Calu3 (cell line): ENCODE results near the gene NKD1. TPM values are rescaled to one million over a fixed set of nuclear protein-coding genes. Genes with fewer than 3 reads are reported as not detected.

Experiments used
- BruUV-seq: library from RNA; stranded (reverse); fragments of 400-500 nt; replicated peaks from 2 replicates; lab custom pipeline; 2021; lab: Mats Ljungman, UMichigan
- CTCF ChIA-PET: fragments of 300-600 bp; sonication (Branson Sonifier 250); formaldehyde crosslinking; loops from one replicate; lab custom pipeline; 2022; ENCODE audit warnings: antibody characterized with exemption; lab: Charles Lee
- DNase-seq: peaks from one replicate; pipeline ENCODE4 v3.0.0; 2022
- H3K27ac Mint-ChIP-seq: one replicate; pipeline ENCODE4 v1.8.0; 2022; ENCODE audit warnings: mixed read lengths; ENCODE audit not compliant: unreplicated experiment
- H3K27me3 Mint-ChIP-seq: one replicate; pipeline ENCODE4 v1.8.0; 2022; ENCODE audit warnings: mixed read lengths; ENCODE audit not compliant: unreplicated experiment
- H3K36me3 Mint-ChIP-seq: one replicate; pipeline ENCODE4 v1.8.0; 2022; ENCODE audit warnings: mild to moderate bottlenecking, moderate library complexity, mixed read lengths; ENCODE audit not compliant: insufficient read depth, unreplicated experiment
- H3K4me1 Mint-ChIP-seq: one replicate; pipeline ENCODE4 v1.8.0; 2022; ENCODE audit warnings: mild to moderate bottlenecking, low read depth, mixed read lengths; ENCODE audit not compliant: unreplicated experiment
- H3K4me3 Mint-ChIP-seq: one replicate; pipeline ENCODE4 v1.8.0; 2022; ENCODE audit warnings: mild to moderate bottlenecking, low read depth, moderate library complexity, mixed read lengths; ENCODE audit not compliant: unreplicated experiment
- H3K9me3 Mint-ChIP-seq: one replicate; pipeline ENCODE4 v1.8.0; 2022; ENCODE audit warnings: low read depth, mixed read lengths; ENCODE audit not compliant: unreplicated experiment
- CTCF ChIP-seq: fragments of 200-600 bp; IDR thresholded peaks from one replicate; pipeline ENCODE4 v1.8.0; 2022; ENCODE audit warnings: antibody characterized with exemption; ENCODE audit not compliant: unreplicated experiment
- intact Hi-C: fragments of 100-400 bp; cut with micrococcal nuclease; formaldehyde crosslinking; loops from one replicate; pipeline ENCODE4 v1.10.0; 2022; ENCODE audit not compliant: unreplicated experiment
- total RNA-seq: library from RNA; stranded (reverse); gene quantifications from 2 replicates; pipeline ENCODE4 v1.2.3, GENCODE V29; 2022

NKD1 gene
- total RNA-seq, 1 experiment from 2014 or later = 0.31 TPM

- Mint-ChIP-seq H3K9me3 (no peaks in the 10 kb centered on the region), H3K4me3 (no peak overlapping the region), H3K27ac (no peak overlapping the region), H3K4me1 (no peaks in the 10 kb centered on the region), H3K27me3 (peaks cover 60% of the 10 kb centered on the region), H3K36me3 (no peaks in the 10 kb centered on the region)
- TF ChIP-seq CTCF = no peak
- BruUV-seq = no TSS peak
- intact Hi-C loops = no loop called here
- DNase-seq = no peak
- CTCF ChIA-PET = no interaction called here
Observed at GRCh38 chr16:50573279-50573678, 25.1 kb downstream of the NKD1 start.

- H3K27ac Mint-ChIP-seq = no peak overlapping the region
- no TSS peak for BruUV-seq
- no peaks in the 10 kb centered on the region for H3K4me1 Mint-ChIP-seq
- no peak for TF ChIP-seq CTCF
- no peak for DNase-seq
- H3K36me3 Mint-ChIP-seq = no peaks in the 10 kb centered on the region
- CTCF ChIA-PET = interaction anchor here (0.6 kb wide), 1 partner anchor 205 kb away, joined by 3 read pairs; the partner anchor contains the start of gene BRD7
- intact Hi-C loops = no loop called here
- H3K27me3 Mint-ChIP-seq = peaks cover 60% of the 10 kb centered on the region
- H3K4me3 Mint-ChIP-seq = no peak overlapping the region
- H3K9me3 Mint-ChIP-seq = no peaks in the 10 kb centered on the region
Observed at GRCh38 chr16:50573947-50574744, 25.9 kb downstream of the NKD1 start.

GRCh38 chr16:50574745-50575136, 26.5 kb downstream of the NKD1 start:
- H3K4me3 Mint-ChIP-seq = no peak overlapping the region

GRCh38 chr16:50575743-50576142, 27.5 kb downstream of the NKD1 start:
- Mint-ChIP-seq H3K36me3 (no peaks in the 10 kb centered on the region), H3K4me1 (no peaks in the 10 kb centered on the region), H3K4me3 (no peak overlapping the region), H3K9me3 (no peaks in the 10 kb centered on the region), H3K27ac (no peak overlapping the region), H3K27me3 (peaks cover 62% of the 10 kb centered on the region)
- no peak for TF ChIP-seq CTCF
- no peak for DNase-seq
- CTCF ChIA-PET = no interaction called here
- intact Hi-C loops = no loop called here
- no TSS peak for BruUV-seq

More at GRCh38 chr16:50574745-50575136, 26.5 kb downstream of the NKD1 start:
- intact Hi-C loops = no loop called here
- H3K9me3 Mint-ChIP-seq = no peaks in the 10 kb centered on the region
- CTCF ChIA-PET = interaction anchor here (0.6 kb wide), 1 partner anchor 206 kb away, joined by 3 read pairs; the partner anchor contains the start of gene BRD7
- H3K27ac Mint-ChIP-seq = no peak overlapping the region
- H3K27me3 Mint-ChIP-seq = peaks cover 60% of the 10 kb centered on the region
- H3K36me3 Mint-ChIP-seq = no peaks in the 10 kb centered on the region
- no peak for DNase-seq
- no TSS peak for BruUV-seq
- H3K4me1 Mint-ChIP-seq = no peaks in the 10 kb centered on the region
- TF ChIP-seq CTCF = no peak
